Prostate gland (tissue), 2 donors: ENCODE data around the gene RNF126.

Experiments
- CTCF ChIP-seq, 4 experiments: fragments of 200-600 bp in 2 of 4; fragments of 450-650 bp in 2 of 4; sonication (generic) in 2 of 4; IDR thresholded peaks; 1 replicate in 3 of 4; 2 replicates in 1 of 4; pipeline ENCODE4 v1.5.1; 2016 to 2019; ENCODE audit warnings: antibody characterized with exemption in 4 of 4, mild to moderate bottlenecking in 2 of 4, moderate library complexity in 2 of 4
- POLR2A ChIP-seq: fragments of 450-650 bp; IDR thresholded peaks from one replicate; pipeline ENCODE4 v1.6.1; 2016; ENCODE audit warnings: antibody characterized with exemption, mild to moderate bottlenecking
- POLR2AphosphoS5 ChIP-seq: sonication (generic); formaldehyde crosslinking; IDR thresholded peaks from one replicate; pipeline ENCODE4 v1.6.1; 2017; ENCODE audit warnings: antibody characterized with exemption

GRCh38 chr19:644363-644762 is 18.7 kb downstream of the RNF126 start:
- TF ChIP-seq CTCF (IDR thresholded peaks at IDR 0.05) (no peak), POLR2AphosphoS5 (no peak), POLR2A (no peak)
